ES-I3 (cell line): ENCODE measurements around the gene LHFPL3.

Source experiments
- H3K36me3 ChIP-seq: 2 replicates; pipeline ENCODE4 v1.6.1; 2013; ENCODE audit warnings: mild to moderate bottlenecking, low read length, control low read depth, moderate library complexity; ENCODE audit not compliant: insufficient read depth
- H3K4me1 ChIP-seq: 2 replicates; pipeline ENCODE4 v1.6.1; 2013; ENCODE audit warnings: mild to moderate bottlenecking, control low read depth, low read length; ENCODE audit not compliant: insufficient read depth
- H3K9ac ChIP-seq: 2 replicates; pipeline ENCODE4 v1.6.1; 2013; ENCODE audit warnings: low read depth, mild to moderate bottlenecking, low read length, moderate library complexity
- H3K9me3 ChIP-seq: 2 replicates; pipeline ENCODE4 v1.6.1; 2013; ENCODE audit warnings: mild to moderate bottlenecking, low read length, moderate library complexity; ENCODE audit not compliant: control insufficient read depth, insufficient read depth

LHFPL3 gene

GRCh38 chr7:104410742-104411141 is 82.3 kb downstream of the LHFPL3 start:
- H3K36me3 ChIP-seq, result no peaks in the 10 kb centered on the region

DNA sequence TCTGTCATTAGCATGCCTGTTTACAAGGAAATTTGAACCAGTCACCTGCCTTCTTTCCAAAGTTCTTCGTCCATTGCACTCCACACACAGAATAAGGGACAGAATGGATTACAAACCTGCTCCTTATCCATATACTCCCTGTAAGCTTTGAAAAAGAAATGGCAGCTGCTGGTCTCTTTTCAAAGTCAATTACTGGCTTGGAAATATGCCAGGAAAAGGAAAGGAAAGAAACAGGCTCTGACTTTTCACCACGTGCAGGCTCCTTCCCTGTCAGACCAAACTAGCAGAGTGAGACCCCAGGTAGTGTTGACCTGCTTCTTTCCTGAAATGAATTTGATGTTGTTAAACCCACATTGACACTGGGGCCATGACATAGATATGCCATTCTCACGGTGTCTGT is 84.5 kb downstream of the LHFPL3 start:
- H3K36me3 ChIP-seq, result no peaks in the 10 kb centered on the region
- H3K9ac ChIP-seq, result no peak overlapping the region
- H3K9me3 ChIP-seq, result no peaks in the 10 kb centered on the region; the same call in 1 of the 2 replicates
- no peaks in the 10 kb centered on the region for H3K4me1 ChIP-seq

More at GRCh38 chr7:104410742-104411141, 82.3 kb downstream of the LHFPL3 start:
- Histone ChIP-seq H3K9ac (no peak overlapping the region), H3K9me3 (no peaks in the 10 kb centered on the region; the same call in 1 of the 2 replicates), H3K4me1 (no peaks in the 10 kb centered on the region)

GRCh38 chr7:104414216-104414615 is 85.8 kb downstream of the LHFPL3 start:
- Histone ChIP-seq H3K9me3 (no peaks in the 10 kb centered on the region; the same call in 1 of the 2 replicates), H3K4me1 (no peaks in the 10 kb centered on the region), H3K36me3 (no peaks in the 10 kb centered on the region), H3K9ac (no peak overlapping the region)

DNA sequence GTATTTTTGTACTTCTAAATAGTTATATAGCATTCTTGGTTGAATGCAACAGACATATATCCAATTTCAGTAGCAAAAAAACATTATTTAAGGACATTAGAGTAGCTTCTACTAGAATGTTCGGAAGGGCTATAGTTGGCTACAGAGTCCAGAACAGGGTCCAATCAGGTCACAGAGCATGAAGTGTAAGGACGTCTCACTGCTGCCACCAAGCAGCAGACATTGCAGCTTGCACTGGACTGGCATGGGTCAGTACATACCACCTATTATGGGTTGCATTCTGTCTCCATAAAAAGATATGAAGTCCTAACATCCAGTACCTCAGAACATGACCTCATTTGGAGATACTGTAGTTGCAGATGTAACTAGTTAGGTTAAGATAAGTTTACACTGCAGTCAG is 87.3 kb downstream of the LHFPL3 start:
- no peak overlapping the region for H3K9ac ChIP-seq

GRCh38 chr7:104416866-104417393 is 88.5 kb downstream of the LHFPL3 start:
- no peak overlapping the region for H3K9ac ChIP-seq
- H3K9me3 ChIP-seq, result no peaks in the 10 kb centered on the region; the same call in 1 of the 2 replicates
- no peaks in the 10 kb centered on the region for H3K4me1 ChIP-seq
- H3K36me3 ChIP-seq, result no peaks in the 10 kb centered on the region

More for the DNA sequence above, 87.3 kb downstream of the LHFPL3 start:
- Histone ChIP-seq H3K9me3 (no peaks in the 10 kb centered on the region; the same call in 1 of the 2 replicates), H3K4me1 (no peaks in the 10 kb centered on the region), H3K36me3 (no peaks in the 10 kb centered on the region)

GRCh38 chr7:104431930-104432329 is 103.5 kb downstream of the LHFPL3 start:
- H3K4me1 ChIP-seq, result no peaks in the 10 kb centered on the region
- no peak overlapping the region for H3K9ac ChIP-seq
- no peaks in the 10 kb centered on the region for H3K9me3 ChIP-seq
- H3K36me3 ChIP-seq, result no peaks in the 10 kb centered on the region

- Histone ChIP-seq H3K9ac (no peak overlapping the region), H3K4me1 (no peaks in the 10 kb centered on the region), H3K9me3 (no peaks in the 10 kb centered on the region), H3K36me3 (no peaks in the 10 kb centered on the region)
Measured at GRCh38 chr7:104434129-104434528, 105.7 kb downstream of the LHFPL3 start.

- Histone ChIP-seq H3K4me1 (no peaks in the 10 kb centered on the region), H3K9me3 (no peaks in the 10 kb centered on the region), H3K36me3 (no peaks in the 10 kb centered on the region), H3K9ac (no peak overlapping the region)
Measured at GRCh38 chr7:104442481-104442880, 114.1 kb downstream of the LHFPL3 start.

- Histone ChIP-seq H3K4me1 (no peaks in the 10 kb centered on the region), H3K9ac (no peak overlapping the region), H3K36me3 (no peaks in the 10 kb centered on the region), H3K9me3 (no peaks in the 10 kb centered on the region)
Measured at GRCh38 chr7:104444017-104444416, 115.6 kb downstream of the LHFPL3 start.

DNA sequence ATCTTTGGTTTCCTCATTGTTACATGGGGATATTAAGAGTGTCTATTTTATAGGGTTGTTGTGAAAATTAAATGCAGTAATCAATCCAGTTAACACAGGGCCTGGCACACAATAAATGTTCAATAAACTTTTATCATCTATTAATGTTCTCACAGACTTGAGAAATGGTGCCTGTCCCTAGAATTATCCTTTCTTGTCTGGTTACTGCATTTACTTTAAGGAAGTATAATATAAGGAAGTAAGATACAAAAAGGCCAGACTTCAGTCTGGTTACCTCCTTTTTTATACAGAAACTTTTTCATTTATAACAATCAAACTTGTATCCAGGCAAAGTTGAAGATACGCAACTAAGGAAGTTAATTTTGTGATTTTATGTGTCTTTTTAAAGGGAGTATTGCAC is 117.0 kb downstream of the LHFPL3 start:
- no peak overlapping the region for H3K9ac ChIP-seq
- no peaks in the 10 kb centered on the region for H3K9me3 ChIP-seq
- no peaks in the 10 kb centered on the region for H3K4me1 ChIP-seq
- H3K36me3 ChIP-seq, result no peaks in the 10 kb centered on the region

- H3K9me3 ChIP-seq, result peaks cover 7% of the 10 kb centered on the region
- H3K4me1 ChIP-seq, result no peaks in the 10 kb centered on the region
- H3K9ac ChIP-seq, result no peak overlapping the region
- no peaks in the 10 kb centered on the region for H3K36me3 ChIP-seq
Measured at GRCh38 chr7:104450861-104451260, 122.5 kb downstream of the LHFPL3 start.

DNA sequence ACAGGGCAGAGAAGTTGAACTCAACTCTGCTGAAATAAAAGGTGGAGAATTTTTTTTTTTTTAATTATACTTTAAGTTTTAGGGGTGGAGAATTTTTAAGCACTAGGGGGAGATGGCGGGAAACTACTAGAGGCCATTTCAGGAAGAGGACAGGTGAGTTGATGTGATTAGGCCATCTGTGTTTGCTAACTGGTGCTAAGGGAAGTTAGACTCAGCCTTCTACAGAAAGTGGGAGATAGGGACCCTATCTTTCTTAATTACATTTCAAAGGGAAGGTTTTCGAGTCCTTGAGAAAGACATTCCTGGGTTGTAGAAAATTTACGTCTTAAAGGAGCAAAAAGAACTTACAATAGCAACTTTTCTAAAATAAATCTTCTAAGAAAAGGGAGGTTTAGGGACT is 124.8 kb downstream of the LHFPL3 start:
- Histone ChIP-seq H3K36me3 (no peaks in the 10 kb centered on the region), H3K9ac (no peak overlapping the region), H3K4me1 (no peaks in the 10 kb centered on the region), H3K9me3 (peaks cover 7% of the 10 kb centered on the region)

GRCh38 chr7:104458875-104459274 is 130.5 kb downstream of the LHFPL3 start:
- Histone ChIP-seq H3K9ac (no peak overlapping the region), H3K36me3 (no peaks in the 10 kb centered on the region), H3K4me1 (no peaks in the 10 kb centered on the region), H3K9me3 (peaks cover 6% of the 10 kb centered on the region)

GRCh38 chr7:104469166-104469820 is 140.9 kb downstream of the LHFPL3 start:
- no peaks in the 10 kb centered on the region for H3K36me3 ChIP-seq
- H3K9me3 ChIP-seq, result no peaks in the 10 kb centered on the region
- no peak overlapping the region for H3K9ac ChIP-seq
- H3K4me1 ChIP-seq, result no peaks in the 10 kb centered on the region

DNA sequence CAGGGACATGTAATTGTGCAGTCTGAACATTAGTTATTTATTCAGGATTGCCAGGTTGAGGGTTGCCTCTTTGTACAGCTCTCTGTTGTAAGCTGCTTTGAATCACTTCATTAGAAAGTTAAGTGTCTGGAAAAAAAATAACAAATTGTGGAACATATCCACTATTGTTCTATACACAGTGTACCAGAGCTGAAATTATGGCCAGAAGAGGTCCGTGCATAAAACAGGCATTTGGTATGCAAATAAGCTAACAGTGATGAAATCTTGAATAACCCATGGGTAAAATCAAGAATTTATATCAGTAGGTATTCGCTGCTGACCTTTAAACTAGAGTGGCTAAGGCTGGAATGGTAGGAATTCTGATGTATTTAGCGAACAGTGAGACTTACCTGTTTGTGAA is 152.1 kb downstream of the LHFPL3 start:
- no peaks in the 10 kb centered on the region; the same call in 1 of the 2 replicates for H3K4me1 ChIP-seq
- no peak overlapping the region for H3K9ac ChIP-seq
- no peaks in the 10 kb centered on the region for H3K36me3 ChIP-seq
- no peaks in the 10 kb centered on the region for H3K9me3 ChIP-seq
